Mesenchymal stem cell (in vitro differentiated cells and primary cell): ENCODE results near the gene GPNMB.

Experiments used
- DNase-seq: peaks from one replicate; pipeline ENCODE4 v3.0.0-alpha.2; 2013
- H2AFZ ChIP-seq: one replicate; pipeline ENCODE4 v1.6.1; 2013; ENCODE audit warnings: low read depth, mild to moderate bottlenecking, control low read depth, inconsistent platforms, low read length, moderate library complexity
- H2AK5ac ChIP-seq: 2 replicates; pipeline ENCODE4 v1.6.1; 2013; ENCODE audit warnings: low read length, moderate library complexity, mild to moderate bottlenecking, inconsistent platforms; ENCODE audit not compliant: severe bottlenecking
- H2BK120ac ChIP-seq: one replicate; pipeline ENCODE4 v1.6.1; 2013; ENCODE audit warnings: low read depth, mild to moderate bottlenecking, inconsistent platforms, low read length, moderate library complexity
- H2BK12ac ChIP-seq, 2 experiments: one replicate each; pipeline ENCODE4 v1.6.1; 2013; ENCODE audit warnings: inconsistent platforms in 2 of 2, low read length in 2 of 2, mild to moderate bottlenecking in 2 of 2, moderate library complexity in 2 of 2, control low read depth in 1 of 2
- H2BK15ac ChIP-seq: one replicate; pipeline ENCODE4 v1.6.1; 2013; ENCODE audit warnings: mild to moderate bottlenecking, low read depth, inconsistent platforms; ENCODE audit not compliant: poor library complexity, severe bottlenecking
- H2BK5ac ChIP-seq: 2 replicates; pipeline ENCODE4 v1.6.1; 2013; ENCODE audit warnings: low read depth, mild to moderate bottlenecking, low read length, control low read depth, inconsistent platforms; ENCODE audit not compliant: poor library complexity, severe bottlenecking
- H3K14ac ChIP-seq, 2 experiments: one replicate each; pipeline ENCODE4 v1.6.1; 2013; ENCODE audit warnings: inconsistent platforms in 2 of 2, low read length in 2 of 2, control low read depth in 1 of 2, mild to moderate bottlenecking in 1 of 2, moderate library complexity in 1 of 2
- H3K18ac ChIP-seq, 2 experiments: one replicate each; pipeline ENCODE4 v1.6.1; 2013; ENCODE audit warnings: inconsistent platforms in 2 of 2, low read length in 2 of 2, control low read depth in 1 of 2, low read depth in 1 of 2, mild to moderate bottlenecking in 1 of 2
- H3K23ac ChIP-seq, 2 experiments: one replicate each; pipeline ENCODE4 v1.6.1; 2013; ENCODE audit warnings: inconsistent platforms in 2 of 2, low read length in 2 of 2, mild to moderate bottlenecking in 2 of 2, moderate library complexity in 2 of 2, control low read depth in 1 of 2
- H3K27ac ChIP-seq: 2 replicates; pipeline ENCODE4 v1.5.1; 2013; ENCODE audit warnings: mild to moderate bottlenecking, moderate library complexity, low read length, control low read depth, inconsistent platforms; ENCODE audit not compliant: poor library complexity, severe bottlenecking
- H3K27me3 ChIP-seq, 2 experiments: 2 replicates each; pipeline versions ENCODE4 v1.6.1 to v1.7.0; 2013; ENCODE audit warnings: low read length in 2 of 2, mild to moderate bottlenecking in 2 of 2, moderate library complexity in 2 of 2, control low read depth in 1 of 2, inconsistent platforms in 1 of 2; ENCODE audit not compliant: control insufficient read depth in 1 of 2, insufficient read depth in 1 of 2
- H3K36me3 ChIP-seq, 2 experiments: 2 replicates each; pipeline versions ENCODE4 v1.6.1 to v1.7.0; 2013; ENCODE audit warnings: low read length in 2 of 2, control low read depth in 1 of 2, inconsistent platforms in 1 of 2, low read depth in 1 of 2, mild to moderate bottlenecking in 1 of 2; ENCODE audit not compliant: insufficient read depth in 2 of 2, control insufficient read depth in 1 of 2
- H3K4ac ChIP-seq, 2 experiments: one replicate each; pipeline ENCODE4 v1.6.1; 2013; ENCODE audit warnings: inconsistent platforms in 2 of 2, low read length in 2 of 2, mild to moderate bottlenecking in 2 of 2, moderate library complexity in 2 of 2, control low read depth in 1 of 2, low read depth in 1 of 2
- H3K4me1 ChIP-seq: 2 replicates; pipeline ENCODE4 v1.6.1; 2013; ENCODE audit warnings: low read depth, low read length, control low read depth; ENCODE audit not compliant: control insufficient read depth, insufficient read depth
- H3K4me2 ChIP-seq: 2 replicates; pipeline ENCODE4 v1.6.1; 2013; ENCODE audit warnings: low read length, mild to moderate bottlenecking, inconsistent platforms; ENCODE audit not compliant: poor library complexity, severe bottlenecking
- H3K4me3 ChIP-seq, 2 experiments: 2 replicates each; pipeline versions ENCODE4 v1.5.1 to v1.7.0; 2013; ENCODE audit warnings: low read length in 2 of 2, mild to moderate bottlenecking in 2 of 2, control low read depth in 1 of 2, low read depth in 1 of 2; ENCODE audit not compliant: insufficient read depth in 1 of 2
- H3K79me1 ChIP-seq: replicated peaks from 2 replicates; pipeline ENCODE4 v1.6.1; 2013; ENCODE audit warnings: mild to moderate bottlenecking, control low read depth, low read length, inconsistent platforms; ENCODE audit not compliant: poor library complexity, severe bottlenecking
- H3K9ac ChIP-seq: 2 replicates; pipeline ENCODE4 v1.7.0; 2013; ENCODE audit warnings: mild to moderate bottlenecking, low read length, moderate library complexity
- H3K9me3 ChIP-seq: 2 replicates; pipeline ENCODE4 v1.7.0; 2013; ENCODE audit warnings: mild to moderate bottlenecking, low read length; ENCODE audit not compliant: control insufficient read depth
- H4K8ac ChIP-seq: one replicate; pipeline ENCODE4 v1.6.1; 2013; ENCODE audit warnings: inconsistent platforms, mild to moderate bottlenecking, low read length, moderate library complexity
- H4K91ac ChIP-seq: one replicate; pipeline ENCODE4 v1.6.1; 2013; ENCODE audit warnings: mild to moderate bottlenecking, low read length, inconsistent platforms
- WGBS: methylation state at CpG from one replicate; pipeline ENCODE4 v1.1.7; 2013; ENCODE audit warnings: mixed read lengths; 5-methylcytosine and 5-hydroxymethylcytosine counted together

GPNMB gene

DNA sequence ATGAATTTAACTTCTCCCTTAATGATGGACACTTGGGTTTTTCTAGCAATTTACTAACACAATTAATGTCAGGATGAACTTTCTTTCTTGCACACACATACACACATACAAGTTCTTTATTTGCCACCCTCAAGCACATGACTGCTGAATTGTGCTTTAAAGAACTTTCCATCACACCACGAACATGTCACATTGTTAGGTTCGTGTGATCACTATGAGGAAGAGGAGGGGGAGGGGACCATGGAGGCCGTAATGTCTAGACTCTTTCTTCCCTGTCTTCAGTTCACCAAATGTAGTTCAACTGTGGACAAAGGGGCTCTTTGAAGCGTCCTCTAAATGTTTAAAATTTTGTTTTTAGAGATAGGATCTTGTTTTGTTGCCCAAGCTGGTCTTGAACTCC lies 33.7 kb upstream of the GPNMB start:
- Histone ChIP-seq H3K14ac (no peak overlapping the region), H2BK12ac (no peak overlapping the region), H3K36me3 (no peaks in the 10 kb centered on the region), H2BK15ac (no peak overlapping the region), H2AFZ (no peak overlapping the region), H3K9ac (no peak overlapping the region), H3K27me3 (peaks cover 0 to 6% of the 10 kb centered on the region in 2 experiments), H2BK5ac (no peak overlapping the region), H3K79me1 (no peaks in the 10 kb centered on the region), H3K27ac (no peak overlapping the region), H4K8ac (no peak overlapping the region), H3K4me1 (peaks cover 6% of the 10 kb centered on the region), H3K4me3 (no peak overlapping the region), H2BK120ac (no peak overlapping the region), H3K4me2 (no peak overlapping the region), H3K9me3 (no peaks in the 10 kb centered on the region), H4K91ac (no peak overlapping the region), H3K23ac (no peak overlapping the region), H3K18ac (no peak overlapping the region), H3K4ac (no peak overlapping the region), H2AK5ac (no peak overlapping the region)
- DNase-seq = no peak
- WGBS = no CpG with 5 or more reads among the region's 4 CpGs

DNA sequence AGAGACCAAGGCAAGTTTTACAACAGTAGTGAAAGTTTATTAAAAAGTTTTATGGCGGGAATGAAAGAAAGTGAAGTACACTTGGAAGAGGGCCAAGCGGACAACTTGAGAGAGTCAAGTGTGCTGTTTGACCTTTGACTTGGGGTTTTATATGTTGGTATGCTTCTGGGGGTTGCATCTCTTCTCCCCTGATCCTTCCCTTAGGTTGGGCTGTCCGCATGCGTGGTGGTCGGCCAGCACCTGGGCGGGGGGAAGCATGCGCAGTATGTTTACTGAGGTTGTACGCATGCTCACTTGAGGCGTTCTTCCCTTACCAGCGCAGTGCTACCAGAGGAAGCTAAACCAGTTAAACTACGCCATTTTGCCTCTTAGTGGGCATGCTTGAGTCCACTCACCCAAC lies 32.8 kb upstream of the GPNMB start:
- Histone ChIP-seq H3K4me1 (peaks cover 6% of the 10 kb centered on the region), H2BK120ac (no peak overlapping the region), H2BK5ac (no peak overlapping the region), H3K14ac (no peak overlapping the region), H3K4me2 (no peak overlapping the region), H3K27me3 (peaks cover 0 to 6% of the 10 kb centered on the region in 2 experiments), H3K4ac (no peak overlapping the region), H3K79me1 (no peaks in the 10 kb centered on the region), H4K91ac (no peak overlapping the region), H2AFZ (no peak overlapping the region), H2BK12ac (no peak overlapping the region), H3K9me3 (no peaks in the 10 kb centered on the region), H3K36me3 (no peaks in the 10 kb centered on the region), H4K8ac (no peak overlapping the region), H2BK15ac (no peak overlapping the region), H3K23ac (peak overlapping the region in 1 of 2 experiments; percentile 31), H3K9ac (no peak overlapping the region), H2AK5ac (no peak overlapping the region), H3K18ac (no peak overlapping the region), H3K4me3 (peak overlapping the region in 1 of 2 experiments; percentile 14), H3K27ac (no peak overlapping the region)
- DNase-seq = no peak
- WGBS = 94% methylated on average over 11 of the region's 11 CpGs

DNA sequence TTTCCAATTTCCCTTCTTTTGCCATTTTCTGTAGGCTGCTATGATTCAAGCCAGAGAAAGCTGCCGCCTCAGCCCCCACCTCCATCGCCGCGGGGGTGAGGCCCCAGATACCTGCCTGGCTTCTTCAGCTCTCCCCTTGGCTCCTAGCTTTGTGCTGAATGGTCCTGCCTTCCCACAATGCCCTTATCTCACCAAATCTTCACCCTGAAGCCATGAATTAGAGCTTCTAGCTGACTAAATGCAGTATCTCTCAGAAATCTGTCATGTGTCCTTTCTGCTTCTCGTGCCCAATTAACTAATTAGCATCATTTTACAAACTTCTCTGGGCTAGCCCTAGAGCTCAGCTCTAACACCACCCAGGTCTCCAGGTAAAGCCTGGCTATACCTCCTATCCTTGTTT lies 32.2 kb upstream of the GPNMB start:
- Histone ChIP-seq H3K4me1 (peaks cover 6% of the 10 kb centered on the region), H2BK15ac (no peak overlapping the region), H3K27ac (no peak overlapping the region)

DNA sequence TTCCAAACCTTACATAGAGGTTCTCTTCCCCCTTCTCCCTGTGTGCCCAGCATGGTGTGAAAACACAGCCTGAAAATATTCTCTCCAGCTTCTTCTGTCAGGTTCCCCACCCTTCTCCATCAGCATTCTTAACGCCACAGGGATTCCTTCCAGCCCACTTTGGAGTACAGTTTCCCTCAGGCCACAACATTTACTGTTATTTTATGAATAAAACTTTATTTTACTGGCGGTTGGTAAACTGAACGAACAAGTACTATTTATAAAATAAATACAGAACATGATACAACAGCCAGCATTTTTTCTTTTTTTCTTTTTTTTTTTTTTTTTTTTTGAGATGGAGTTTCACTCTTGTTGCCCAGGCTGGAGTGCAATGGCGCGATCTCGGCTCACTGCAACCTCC lies 31.6 kb upstream of the GPNMB start:
- no peak overlapping the region for H2BK15ac ChIP-seq
- no peak overlapping the region for H3K4me2 ChIP-seq
- no peak overlapping the region for H3K18ac ChIP-seq
- WGBS = no CpG with 5 or more reads among the region's 6 CpGs
- no peak overlapping the region for H2BK120ac ChIP-seq
- H4K91ac ChIP-seq = no peak overlapping the region
- no peak overlapping the region for H3K4ac ChIP-seq
- H3K14ac ChIP-seq = no peak overlapping the region
- H3K9ac ChIP-seq = no peak overlapping the region
- no peak overlapping the region for H4K8ac ChIP-seq
- no peak overlapping the region for H2BK12ac ChIP-seq
- H3K9me3 ChIP-seq = no peaks in the 10 kb centered on the region
- no peaks in the 10 kb centered on the region for H3K36me3 ChIP-seq
- H3K23ac ChIP-seq = no peak overlapping the region
- H3K27me3 ChIP-seq = peaks cover 0 to 6% of the 10 kb centered on the region in 2 experiments
- peaks cover 6% of the 10 kb centered on the region for H3K4me1 ChIP-seq
- no peak for DNase-seq
- H3K4me3 ChIP-seq = no peak overlapping the region
- no peak overlapping the region for H2AFZ ChIP-seq
- no peak overlapping the region for H2BK5ac ChIP-seq
- no peak overlapping the region for H2AK5ac ChIP-seq
- H3K27ac ChIP-seq = no peak overlapping the region
- no peaks in the 10 kb centered on the region for H3K79me1 ChIP-seq

More for the DNA sequence above, 32.2 kb upstream of the GPNMB start:
- H3K14ac ChIP-seq = no peak overlapping the region
- H3K4me2 ChIP-seq = no peak overlapping the region
- no peak overlapping the region for H2BK120ac ChIP-seq
- H3K27me3 ChIP-seq = peaks cover 0 to 6% of the 10 kb centered on the region in 2 experiments
- peak overlapping the region in 1 of 2 experiments; percentile 50 for H3K23ac ChIP-seq
- no peaks in the 10 kb centered on the region for H3K36me3 ChIP-seq
- no peak overlapping the region for H3K4me3 ChIP-seq
- H4K91ac ChIP-seq = no peak overlapping the region
- no peak overlapping the region for H3K9ac ChIP-seq
- no peak overlapping the region for H2AK5ac ChIP-seq
- no peak overlapping the region for H2BK5ac ChIP-seq
- no peak overlapping the region for H2BK12ac ChIP-seq
- no peak overlapping the region for H4K8ac ChIP-seq
- H3K4ac ChIP-seq = no peak overlapping the region
- no peak for DNase-seq
- no peaks in the 10 kb centered on the region for H3K79me1 ChIP-seq
- 96% methylated on average over 5 of the region's 5 CpGs for WGBS
- H2AFZ ChIP-seq = no peak overlapping the region
- no peaks in the 10 kb centered on the region for H3K9me3 ChIP-seq
- no peak overlapping the region for H3K18ac ChIP-seq
